ENCODE measurements around the gene MS4A2.
A peak's percentile ranks its signal among the peaks of the same experiment; 100 is the strongest.
"Not testable (repeated sequence)": the region's sequence is repeated elsewhere in the genome, so short reads cannot be mapped to it uniquely, and the experiment has no call there.

MS4A2 gene

DNA sequence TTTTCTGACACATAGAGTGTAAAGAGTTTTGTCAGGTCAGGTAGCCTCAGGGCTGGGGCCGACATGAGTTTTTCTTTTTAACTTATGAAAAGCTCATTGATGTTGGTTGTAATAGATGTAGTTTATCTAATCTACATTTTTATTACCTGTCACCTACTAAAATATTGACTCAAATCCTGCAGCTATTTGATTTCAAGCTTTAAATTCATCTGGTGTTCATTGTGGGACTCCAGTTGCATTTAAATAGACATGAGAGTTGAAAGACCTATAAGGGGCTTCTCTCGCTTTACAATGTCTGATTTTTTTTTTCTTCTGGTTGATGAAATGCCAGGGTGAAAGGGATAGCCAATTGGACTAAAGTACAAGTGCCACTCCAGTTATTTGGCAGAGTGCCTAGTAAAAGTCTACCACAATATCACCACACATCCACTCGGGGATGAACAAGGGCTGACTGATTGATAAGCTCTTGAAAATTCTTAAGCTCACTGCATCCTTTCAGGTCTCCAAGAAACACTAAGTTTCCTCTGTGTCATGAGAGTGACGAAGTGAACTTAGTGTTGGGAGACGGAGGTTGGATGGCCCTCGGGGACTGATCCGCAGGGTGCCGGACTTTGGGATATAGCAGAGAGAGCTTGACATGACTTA lies 16.1 kb downstream of the MS4A2 start:
- peak; percentile 33 for DNase-seq

- not testable (repeated sequence) for DNase-seq
Observed at GRCh38 chr11:60108631-60109030, 20.2 kb downstream of the MS4A2 start.

- DNase-seq = peak; percentile 32
Observed at GRCh38 chr11:60111793-60112192, 23.3 kb downstream of the MS4A2 start.

DNA sequence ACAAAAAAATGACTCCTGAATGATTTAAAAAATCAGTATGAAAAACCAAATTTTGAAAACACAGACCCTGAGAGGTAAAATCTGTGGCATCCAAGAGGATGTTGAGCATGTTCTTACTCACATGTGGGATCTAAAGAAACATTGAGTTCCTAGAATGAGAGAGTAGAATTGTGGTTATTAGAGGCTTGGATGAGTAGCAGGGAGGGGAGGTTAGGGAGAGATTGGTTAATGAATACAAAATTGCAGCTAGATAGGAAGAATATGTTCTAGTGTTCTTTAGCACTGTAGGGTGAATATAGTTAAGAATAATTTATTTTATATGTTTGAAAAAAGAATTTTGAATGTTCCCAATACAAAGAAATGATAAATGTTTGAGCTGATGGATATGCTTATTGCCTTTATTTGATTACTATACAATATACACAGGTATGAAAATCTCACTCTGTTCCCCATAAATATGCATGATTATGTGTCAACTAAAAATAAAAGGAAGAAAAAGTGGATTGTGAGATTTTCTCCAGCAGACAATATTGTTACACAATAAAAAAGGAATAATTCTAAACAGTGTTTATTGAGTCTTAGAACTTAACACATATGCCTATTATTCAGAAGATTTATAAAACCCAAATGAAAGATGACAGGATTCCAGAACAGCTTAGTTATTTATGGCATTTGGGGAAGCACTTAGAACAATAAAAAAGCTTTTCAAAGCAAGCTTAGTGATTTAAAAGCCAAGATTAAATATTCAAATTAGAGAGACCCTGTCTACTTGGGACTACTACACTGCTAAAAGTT lies 28.7 kb downstream of the MS4A2 start:
- DNase-seq = peak; percentile 43

- peak; percentile 78 for DNase-seq
Observed at GRCh38 chr11:60118338-60118737, 29.9 kb downstream of the MS4A2 start.

GRCh38 chr11:60119710-60120109 lies 31.2 kb downstream of the MS4A2 start:
- DNase-seq = peak; percentile 32

DNA sequence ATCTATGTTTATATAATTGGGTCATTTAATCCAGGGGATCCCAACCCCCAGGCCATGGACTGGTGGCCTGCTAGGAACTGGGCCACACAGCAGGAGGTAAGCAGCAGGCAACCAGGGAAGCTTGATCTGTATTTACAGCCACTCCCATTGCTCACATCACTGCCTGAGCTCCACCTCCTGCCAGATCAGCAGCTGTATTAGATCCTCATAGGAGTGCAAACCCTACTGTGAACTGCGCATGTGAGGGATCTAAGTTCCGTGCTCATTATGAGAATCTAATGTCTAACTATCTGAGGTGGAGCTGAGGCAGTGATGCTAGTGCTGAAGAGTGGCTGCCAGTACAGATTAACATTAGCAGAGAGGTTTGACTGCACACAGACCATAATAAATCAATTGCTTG lies 32.8 kb downstream of the MS4A2 start:
- peak; percentile 88 for DNase-seq

- DNase-seq = peak; percentile 54
Observed at GRCh38 chr11:60122414-60123036, 34.1 kb downstream of the MS4A2 start.

DNA sequence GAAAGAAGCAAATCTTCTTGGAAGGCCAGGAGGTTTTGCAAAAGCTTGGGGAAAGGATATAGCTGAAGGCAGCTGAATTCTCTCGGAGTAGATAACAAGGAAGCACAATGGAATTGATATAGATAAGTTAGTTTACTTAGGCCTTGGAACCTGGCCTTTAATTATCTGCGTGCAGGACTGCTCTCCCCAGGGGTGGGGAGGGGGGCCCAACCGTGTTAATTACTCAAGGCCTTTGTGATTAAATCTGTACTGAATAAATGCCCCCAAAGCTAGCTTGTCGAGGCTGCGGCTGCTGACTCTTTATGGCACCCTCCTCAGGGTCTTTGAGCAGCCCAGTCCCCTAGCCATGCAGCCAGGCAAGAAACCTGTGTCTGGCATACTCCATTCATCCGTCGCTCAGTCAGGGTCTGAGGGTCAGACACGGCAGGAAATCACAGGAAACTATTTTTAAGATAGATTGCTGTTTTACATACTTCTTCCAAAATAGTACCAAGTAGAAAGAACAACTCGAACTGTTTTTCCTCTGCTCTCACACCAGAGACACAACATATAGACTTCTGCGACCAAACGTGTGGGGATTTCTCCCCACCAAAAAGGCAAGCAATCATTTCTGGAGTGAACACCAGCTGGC lies 36.5 kb downstream of the MS4A2 start:
- DNase-seq = peak; percentile 44

GRCh38 chr11:60125956-60126585 lies 37.6 kb downstream of the MS4A2 start:
- peak; percentile 54 for DNase-seq

DNA sequence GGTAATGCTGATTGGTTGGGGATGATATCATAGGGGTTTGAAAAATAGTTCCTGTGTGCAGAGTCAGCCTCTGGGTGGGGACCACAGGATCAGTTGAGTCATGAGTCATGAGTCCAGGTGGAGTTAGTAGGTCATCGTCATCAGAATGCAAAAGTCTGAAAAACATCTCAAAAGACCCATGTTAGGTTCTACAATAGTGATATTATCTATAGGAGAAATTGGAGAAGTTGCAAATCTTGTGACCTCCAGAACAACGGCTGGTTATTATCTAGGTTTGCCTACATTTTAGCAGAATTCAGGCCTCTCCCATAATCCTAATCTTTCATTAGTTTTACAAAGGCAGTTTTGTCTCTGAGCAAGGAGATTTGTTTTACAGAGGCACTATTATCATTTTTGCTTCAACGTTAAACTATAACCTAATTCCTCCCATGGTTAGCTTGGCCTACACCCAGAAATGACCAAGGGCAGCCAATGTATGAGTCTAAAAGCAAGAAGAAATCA lies 38.9 kb downstream of the MS4A2 start:
- DNase-seq = peak; percentile 98

- no peak for DNase-seq
Observed at GRCh38 chr11:60128376-60128775, 39.9 kb downstream of the MS4A2 start.

- not testable (repeated sequence) for DNase-seq
Observed at GRCh38 chr11:60128866-60129265, 40.4 kb downstream of the MS4A2 start.

DNA sequence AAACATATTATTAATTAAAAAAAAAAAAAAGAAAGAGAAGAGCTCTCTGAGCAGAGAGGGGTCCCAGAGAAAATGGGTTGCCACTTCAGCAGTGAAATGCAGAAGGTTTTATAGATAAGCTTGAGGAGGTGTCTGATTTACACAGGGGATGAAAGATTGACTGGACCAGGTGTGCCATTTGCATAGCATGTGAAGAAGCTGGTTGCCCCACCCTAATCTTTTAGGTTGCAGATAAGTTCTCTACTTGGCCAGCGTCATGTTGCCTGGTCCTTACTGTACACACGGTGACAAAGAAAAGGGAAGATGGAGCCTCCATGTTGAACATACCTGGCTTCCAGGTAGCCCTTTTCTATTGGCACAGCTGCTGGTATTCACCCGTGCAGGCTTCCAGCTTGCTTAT lies 41.4 kb downstream of the MS4A2 start:
- DNase-seq = peak; percentile 63

DNA sequence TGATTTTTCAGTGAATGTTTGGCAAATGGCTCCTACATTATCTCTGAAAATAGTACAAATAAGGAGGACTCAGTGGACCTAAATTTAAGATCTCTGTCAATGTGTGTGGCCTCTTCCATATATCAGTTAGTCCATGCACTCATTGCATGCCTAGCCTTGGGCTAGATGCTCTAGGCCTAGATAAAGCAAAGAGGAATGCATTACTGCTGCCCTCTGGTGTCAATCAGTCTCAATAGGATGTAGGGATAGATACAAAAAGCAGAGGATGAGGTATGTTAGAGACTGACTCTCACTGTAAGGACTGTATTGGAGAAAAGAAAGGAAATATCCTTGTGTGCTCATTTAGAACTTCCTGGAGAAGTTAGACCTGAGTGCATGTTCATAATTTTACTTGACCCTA lies 42.0 kb downstream of the MS4A2 start:
- DNase-seq = peak; percentile 96

DNA sequence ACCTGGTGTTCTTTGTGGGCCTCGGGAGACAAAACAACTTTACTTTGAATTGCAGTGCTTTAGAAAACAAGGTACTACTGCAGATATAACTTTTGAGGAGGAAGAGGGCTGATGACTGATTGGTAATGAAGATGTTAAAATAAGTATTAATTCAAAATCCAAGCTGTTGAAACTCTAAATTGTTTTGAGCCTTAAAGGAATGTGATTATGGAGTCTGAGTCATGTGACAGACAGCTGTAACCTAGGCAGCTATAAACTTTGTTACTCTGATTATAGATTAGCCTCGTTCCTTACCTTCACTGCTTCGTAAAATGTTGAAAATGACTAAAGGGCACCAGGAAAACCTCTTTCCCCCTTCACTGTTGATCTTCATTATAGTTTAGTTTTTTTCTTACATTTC lies 43.4 kb downstream of the MS4A2 start:
- DNase-seq = no peak

DNA sequence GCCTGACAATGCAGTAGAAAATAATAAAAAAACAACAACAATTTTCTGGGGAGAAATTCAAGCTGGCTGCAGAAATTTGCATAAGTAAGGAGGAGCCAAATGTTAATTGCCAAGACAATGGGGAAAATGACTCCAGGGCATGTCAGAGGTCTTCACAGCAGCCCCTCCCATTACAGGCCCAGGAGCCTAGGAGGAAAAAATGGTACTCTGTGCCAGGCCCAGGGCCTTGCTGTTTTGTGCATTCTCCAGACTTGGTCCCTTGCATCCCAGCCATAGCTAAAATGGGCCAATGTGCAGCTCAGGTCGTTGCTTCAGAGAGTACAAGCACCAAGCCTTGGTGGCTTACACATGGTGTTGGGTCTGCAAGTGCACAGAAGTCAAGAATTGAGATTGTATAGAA lies 45.5 kb downstream of the MS4A2 start:
- peak; percentile 6 for DNase-seq

DNA sequence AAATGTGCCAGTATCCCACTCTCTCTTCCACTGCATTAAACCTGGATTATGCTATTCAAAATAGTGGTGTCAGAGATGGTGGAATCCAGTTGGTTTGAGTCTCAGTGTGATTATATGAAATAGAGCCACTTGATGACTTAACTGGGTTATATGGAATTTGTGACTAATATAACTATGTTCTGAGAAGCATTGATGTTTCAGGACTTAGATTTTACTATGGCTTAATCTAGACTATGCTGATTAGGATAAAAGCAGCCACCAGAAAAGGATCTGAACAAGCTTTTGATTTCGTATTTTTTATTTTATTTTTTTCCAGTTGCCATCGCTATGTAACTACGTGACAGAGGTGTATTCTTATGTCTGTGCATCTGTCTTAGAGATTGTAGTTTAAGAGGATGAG lies 55.3 kb downstream of the MS4A2 start:
- no peak for DNase-seq

- DNase-seq = peak; percentile 31
Observed at GRCh38 chr11:60145677-60146076, 57.2 kb downstream of the MS4A2 start.

All from OCI-M1 (cell line).